Activated T-helper 17 cell treated with anti-CD3 and anti-CD28 coated beads, Interleukin-2, amount 50 U/mL, for 72 hours (primary cell): ENCODE data around the gene SRP9. TPM values are rescaled to one million over a fixed set of nuclear protein-coding genes. Genes with fewer than 3 reads are reported as not detected.
A peak's percentile ranks its signal among the peaks of the same experiment; 100 is the strongest.
"Not testable (repeated sequence)": the region's sequence is repeated elsewhere in the genome, so short reads cannot be mapped to it uniquely, and the experiment has no call there.

Source experiments
- ATAC-seq: fragments of 150-1000 bp; cut with Tn5 transposase; replicated peaks from 2 replicates; pipeline ENCODE4 v1.10.0; 2021; ENCODE audit warnings: mild to moderate bottlenecking, moderate library complexity
- H3K27ac Mint-ChIP-seq: one replicate; pipeline ENCODE4 v1.8.0; 2022; ENCODE audit warnings: mixed read lengths
- H3K27me3 Mint-ChIP-seq: one replicate; pipeline ENCODE4 v1.8.0; 2022; ENCODE audit warnings: mixed read lengths
- H3K36me3 Mint-ChIP-seq: one replicate; pipeline ENCODE4 v1.8.0; 2022; ENCODE audit warnings: low read depth, mild to moderate bottlenecking, mixed read lengths
- H3K4me1 Mint-ChIP-seq: one replicate; pipeline ENCODE4 v1.8.0; 2022; ENCODE audit warnings: mixed read lengths
- H3K4me3 Mint-ChIP-seq: one replicate; pipeline ENCODE4 v1.8.0; 2022; ENCODE audit warnings: mild to moderate bottlenecking, mixed read lengths
- H3K9me3 Mint-ChIP-seq: one replicate; pipeline ENCODE4 v1.8.0; 2022; ENCODE audit warnings: mixed read lengths
- total RNA-seq, 2 donors: library from RNA; stranded (reverse); gene quantifications; one replicate each; pipeline ENCODE4 v1.2.3, GENCODE V29; 2022

SRP9 gene
- total RNA-seq, 2 donors from 2014 or later = 209 to 281 TPM

DNA sequence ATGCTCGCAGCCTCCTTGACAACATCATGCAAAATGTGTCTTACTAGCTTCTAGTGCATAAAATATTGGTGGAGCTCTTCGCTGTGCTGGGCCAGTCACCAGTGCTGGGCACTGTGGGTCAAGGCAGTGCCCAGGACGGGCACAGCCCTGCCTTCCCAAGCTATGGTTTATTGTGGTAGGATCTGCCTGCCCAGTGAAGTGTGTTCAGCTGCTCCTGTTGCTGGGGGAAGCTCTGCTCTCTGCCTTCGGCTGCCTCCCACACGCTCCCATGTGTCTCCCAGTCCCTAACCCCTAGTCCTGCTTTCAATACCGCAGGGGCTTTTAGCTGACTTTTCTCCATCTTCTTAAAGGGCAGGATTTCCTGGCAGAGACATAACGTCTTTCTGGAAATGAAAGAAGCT, 48.0 kb downstream of the SRP9 start:
- H3K9me3 Mint-ChIP-seq = no peaks in the 10 kb centered on the region
- H3K27ac Mint-ChIP-seq = peak overlapping the region; percentile 25
- no peaks in the 10 kb centered on the region for H3K27me3 Mint-ChIP-seq

DNA sequence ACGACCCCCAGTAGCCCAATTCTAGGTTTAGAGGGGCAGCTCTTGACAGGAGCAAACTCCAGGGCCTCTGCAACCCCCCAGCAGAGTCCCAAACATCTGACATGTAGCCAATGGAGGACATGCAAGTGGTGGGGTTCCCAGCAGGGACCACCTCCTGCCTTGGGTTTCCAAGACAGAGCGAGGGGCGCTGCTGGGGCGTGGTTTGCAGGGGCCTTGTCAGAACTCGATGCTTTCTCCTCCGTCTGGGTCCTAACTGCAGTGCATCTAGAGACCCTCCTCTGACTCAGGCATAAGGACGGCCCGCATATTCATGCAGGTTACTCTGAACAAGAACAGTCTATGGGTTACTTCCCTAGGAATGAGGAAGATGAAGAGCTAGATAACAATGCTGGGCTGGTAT, 49.5 kb downstream of the SRP9 start:
- no peak for ATAC-seq
- no peak overlapping the region for H3K4me3 Mint-ChIP-seq
- peaks cover 4% of the 10 kb centered on the region for H3K4me1 Mint-ChIP-seq
- H3K9me3 Mint-ChIP-seq = no peaks in the 10 kb centered on the region
- H3K27ac Mint-ChIP-seq = no peak overlapping the region
- no peaks in the 10 kb centered on the region for H3K27me3 Mint-ChIP-seq
- no peaks in the 10 kb centered on the region for H3K36me3 Mint-ChIP-seq

More for the DNA sequence above, 48.0 kb downstream of the SRP9 start:
- Mint-ChIP-seq H3K4me3 (no peak overlapping the region), H3K4me1 (peaks cover 4% of the 10 kb centered on the region), H3K36me3 (no peaks in the 10 kb centered on the region)
- no peak for ATAC-seq

DNA sequence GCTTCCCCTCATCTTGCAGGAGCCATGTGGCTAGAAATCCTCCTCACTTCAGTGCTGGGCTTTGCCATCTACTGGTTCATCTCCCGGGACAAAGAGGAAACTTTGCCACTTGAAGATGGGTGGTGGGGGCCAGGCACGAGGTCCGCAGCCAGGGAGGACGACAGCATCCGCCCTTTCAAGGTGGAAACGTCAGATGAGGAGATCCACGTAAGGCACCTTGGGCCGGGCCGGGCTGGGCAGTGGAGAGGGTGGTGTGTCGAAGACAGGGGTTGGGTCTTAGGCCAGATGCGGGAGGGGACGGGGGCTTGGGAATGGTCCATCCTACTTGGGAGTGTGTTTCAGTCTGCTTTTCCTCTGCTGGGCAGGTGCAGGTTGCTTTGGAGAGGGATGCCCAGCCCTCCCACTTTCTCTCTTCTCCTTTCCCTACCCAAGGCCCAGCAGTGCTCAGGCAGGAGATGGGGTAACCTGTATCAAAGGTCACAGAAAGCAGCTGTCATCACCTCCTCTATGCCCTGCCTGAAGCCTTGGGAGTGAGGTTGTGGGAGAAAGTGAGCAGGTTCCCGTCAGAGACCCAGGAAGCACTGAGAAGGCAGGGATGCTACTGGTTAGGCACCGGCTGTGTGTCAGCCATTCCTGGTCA, 51.2 kb downstream of the SRP9 start:
- Mint-ChIP-seq H3K27me3 (no peaks in the 10 kb centered on the region), H3K27ac (no peak overlapping the region), H3K36me3 (no peaks in the 10 kb centered on the region), H3K4me1 (peaks cover 4% of the 10 kb centered on the region), H3K9me3 (no peaks in the 10 kb centered on the region), H3K4me3 (no peak overlapping the region)
- ATAC-seq = no peak

- no peaks in the 10 kb centered on the region for H3K36me3 Mint-ChIP-seq
- ATAC-seq = no peak
- no peak overlapping the region for H3K4me3 Mint-ChIP-seq
- H3K27ac Mint-ChIP-seq = no peak overlapping the region
- no peaks in the 10 kb centered on the region for H3K27me3 Mint-ChIP-seq
- peaks cover 4% of the 10 kb centered on the region for H3K4me1 Mint-ChIP-seq
- H3K9me3 Mint-ChIP-seq = no peaks in the 10 kb centered on the region
Measured at GRCh38 chr1:225830841-225831240, 53.2 kb downstream of the SRP9 start.

- H3K27ac Mint-ChIP-seq = no peak overlapping the region
- H3K4me3 Mint-ChIP-seq = no peak overlapping the region
- H3K9me3 Mint-ChIP-seq = no peaks in the 10 kb centered on the region
- H3K36me3 Mint-ChIP-seq = no peaks in the 10 kb centered on the region
- H3K4me1 Mint-ChIP-seq = no peaks in the 10 kb centered on the region
- no peaks in the 10 kb centered on the region for H3K27me3 Mint-ChIP-seq
- ATAC-seq = no peak
Measured at GRCh38 chr1:225834417-225835329, 57.0 kb downstream of the SRP9 start.

DNA sequence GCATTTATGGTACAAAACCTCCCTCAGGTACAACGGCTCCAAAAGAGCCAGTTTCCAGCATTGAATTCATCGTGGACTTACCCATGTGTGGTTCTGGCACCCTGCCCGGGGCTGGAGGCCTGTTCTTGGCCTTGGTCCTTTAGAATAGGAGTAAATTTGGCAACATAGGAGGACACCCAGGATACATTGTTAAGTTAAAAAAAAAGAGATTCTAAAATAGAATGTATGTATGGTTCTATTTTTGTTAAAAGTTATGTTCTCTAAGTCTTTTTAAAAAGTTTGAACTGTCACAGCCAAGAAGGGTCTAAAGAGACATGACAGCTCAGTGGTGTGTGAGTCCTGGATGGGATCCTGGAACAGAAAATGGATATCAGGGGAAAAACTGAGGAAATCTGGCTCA, 58.2 kb downstream of the SRP9 start:
- no peaks in the 10 kb centered on the region for H3K9me3 Mint-ChIP-seq
- H3K27ac Mint-ChIP-seq = no peak overlapping the region
- no peak overlapping the region for H3K4me3 Mint-ChIP-seq
- H3K36me3 Mint-ChIP-seq = no peaks in the 10 kb centered on the region
- no peak for ATAC-seq
- no peaks in the 10 kb centered on the region for H3K27me3 Mint-ChIP-seq
- H3K4me1 Mint-ChIP-seq = peaks cover 3% of the 10 kb centered on the region

DNA sequence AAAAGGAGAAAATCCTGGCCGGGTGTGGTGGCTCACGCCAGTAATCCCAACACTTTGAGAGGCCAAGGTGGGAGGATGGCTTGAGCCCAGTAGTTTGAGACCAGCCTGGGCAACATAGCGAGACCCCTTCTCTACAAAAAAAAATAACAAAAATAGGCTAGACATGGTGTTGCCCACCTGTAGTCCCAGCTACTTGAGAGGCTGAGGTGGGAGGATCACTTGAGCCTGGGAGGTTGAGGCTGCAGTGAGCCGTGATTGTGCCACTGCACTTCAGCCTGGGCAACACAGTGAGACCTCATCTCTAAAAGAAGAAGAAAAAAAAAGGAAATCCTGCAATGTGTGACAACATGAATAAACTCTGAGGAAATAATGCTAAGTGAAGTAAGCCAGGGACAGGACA, 58.7 kb downstream of the SRP9 start:
- ATAC-seq, H3K9me3 Mint-ChIP-seq, H3K27ac Mint-ChIP-seq, H3K4me3 Mint-ChIP-seq, H3K4me1 Mint-ChIP-seq, H3K27me3 Mint-ChIP-seq, H3K36me3 Mint-ChIP-seq: not testable (repeated sequence)

GRCh38 chr1:225838793-225839192, 61.2 kb downstream of the SRP9 start:
- no peaks in the 10 kb centered on the region for H3K9me3 Mint-ChIP-seq
- H3K27me3 Mint-ChIP-seq = no peaks in the 10 kb centered on the region
- no peak overlapping the region for H3K27ac Mint-ChIP-seq

More at GRCh38 chr1:225838793-225839192, 61.2 kb downstream of the SRP9 start:
- ATAC-seq = no peak
- no peak overlapping the region for H3K4me3 Mint-ChIP-seq
- H3K36me3 Mint-ChIP-seq = no peaks in the 10 kb centered on the region
- H3K4me1 Mint-ChIP-seq = peaks cover 5% of the 10 kb centered on the region

Other genes starting within 250 kb of the SRP9 start
- under 1 TPM in 1 of 2 donors, not detected in 1; 0.08 TPM for gene ENAH, start 124.7 kb upstream of the SRP9 start, total RNA-seq
- 1 to 10 TPM; 1.5 to 1.7 TPM for gene EPHX1, start 32.3 kb downstream of the SRP9 start, total RNA-seq
- gene TMEM63A, start 104.6 kb downstream of the SRP9 start, total RNA-seq = 100 to 1,000 TPM in 1 of 2 donors, 10 to 100 TPM in 1; 74.9 to 242 TPM
- not detected for gene LEFTY1, start 111.3 kb downstream of the SRP9 start, total RNA-seq
- 100 to 1,000 TPM in 1 of 2 donors, 10 to 100 TPM in 1; 63.2 to 105 TPM for gene PYCR2, start 146.4 kb downstream of the SRP9 start, total RNA-seq
- gene LEFTY2, start 163.4 kb downstream of the SRP9 start, total RNA-seq = not detected
- 10 to 100 TPM; 16.1 to 18.0 TPM for gene SDE2, start 221.5 kb downstream of the SRP9 start, total RNA-seq